ENCODE data around the gene ACAP3. TPM values are rescaled to one million over a fixed set of nuclear protein-coding genes. Genes with fewer than 3 reads are reported as not detected.
A peak's percentile ranks its signal among the peaks of the same experiment; 100 is the strongest.

The ACAP3 gene
- total RNA-seq: 10 to 100 TPM; 33.6 to 62.8 TPM
- polyA plus RNA-seq: 10 to 100 TPM; 18.7 to 42.0 TPM
- long read RNA-seq, donor 1, partial matches to known transcripts: 0 of 2 reads
- long read RNA-seq, donor 1, other reads (novel, unspliced or antisense): 0 of 2 reads
- long read RNA-seq, donor 2, partial matches to known transcripts: 0 of 3 reads
- long read RNA-seq, donor 2, other reads (novel, unspliced or antisense): 0 of 3 reads
- long read RNA-seq, donor 3, partial matches to known transcripts: 0 of 1 reads
- long read RNA-seq, donor 3, other reads (novel, unspliced or antisense): 0 of 1 reads
- long read RNA-seq, donor 4, partial matches to known transcripts: 15 of 15 reads
- long read RNA-seq, donor 4, other reads (novel, unspliced or antisense): 0 of 15 reads
- long read RNA-seq, donor 5, partial matches to known transcripts: 22 of 24 reads
- long read RNA-seq, donor 5, other reads (novel, unspliced or antisense): 0 of 24 reads

GRCh38 chr1:1307923-1308755 is at the start of gene ACAP3, which contains the start of gene PUSL1:
ACAP3 (minus strand) TSS chr1:1307930; CDS start chr1:1307815, 115 bp downstream.
PUSL1 (plus strand) TSS chr1:1308597; CDS start chr1:1308644, 47 bp downstream.
- H3K36me3 ChIP-seq (ENCODE audit: control insufficient read depth in 4 of 4, insufficient read depth in 4 of 4, low read length in 4 of 4): peaks cover 0 to 30% (median 10%) of the 10 kb centered on the region in 4 donors
- DNase-seq: peak; percentile 93 to 96 (median 94)
- 0 to 1% methylated on average over 75 to 130 of the region's 131 CpGs for WGBS, 2 donors
- peak within 1 kb of the TSS; percentile 91 to 96 for H3K27ac ChIP-seq (ENCODE audit: low read depth in 1 of 2, low read length in 1 of 2)
- H3K27me3 ChIP-seq (ENCODE audit: control insufficient read depth in 3 of 3, insufficient read depth in 3 of 3, low read length in 2 of 3): no peaks in the 10 kb centered on the region
- peaks cover 11 to 42% (median 17%) of the 10 kb centered on the region in 5 donors for H3K4me1 ChIP-seq (ENCODE audit: control insufficient read depth in 5 of 5, insufficient read depth in 5 of 5, low read length in 5 of 5)
- no peaks in the 10 kb centered on the region for H3K9me3 ChIP-seq (ENCODE audit: control insufficient read depth in 4 of 4, insufficient read depth in 3 of 4, low read length in 3 of 4)
- TF ChIP-seq, protein P1, sequence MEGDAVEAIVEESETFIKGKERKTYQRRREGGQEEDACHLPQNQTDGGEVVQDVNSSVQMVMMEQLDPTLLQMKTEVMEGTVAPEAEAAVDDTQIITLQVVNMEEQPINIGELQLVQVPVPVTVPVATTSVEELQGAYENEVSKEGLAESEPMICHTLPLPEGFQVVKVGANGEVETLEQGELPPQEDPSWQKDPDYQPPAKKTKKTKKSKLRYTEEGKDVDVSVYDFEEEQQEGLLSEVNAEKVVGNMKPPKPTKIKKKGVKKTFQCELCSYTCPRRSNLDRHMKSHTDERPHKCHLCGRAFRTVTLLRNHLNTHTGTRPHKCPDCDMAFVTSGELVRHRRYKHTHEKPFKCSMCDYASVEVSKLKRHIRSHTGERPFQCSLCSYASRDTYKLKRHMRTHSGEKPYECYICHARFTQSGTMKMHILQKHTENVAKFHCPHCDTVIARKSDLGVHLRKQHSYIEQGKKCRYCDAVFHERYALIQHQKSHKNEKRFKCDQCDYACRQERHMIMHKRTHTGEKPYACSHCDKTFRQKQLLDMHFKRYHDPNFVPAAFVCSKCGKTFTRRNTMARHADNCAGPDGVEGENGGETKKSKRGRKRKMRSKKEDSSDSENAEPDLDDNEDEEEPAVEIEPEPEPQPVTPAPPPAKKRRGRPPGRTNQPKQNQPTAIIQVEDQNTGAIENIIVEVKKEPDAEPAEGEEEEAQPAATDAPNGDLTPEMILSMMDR (IDR thresholded peaks at IDR 0.05; ENCODE audit: control extremely low read depth, extremely low read depth): no peak
- H3K9ac ChIP-seq (ENCODE audit: insufficient read depth in 1 of 2, low read length in 2 of 2): peak within 1 kb of the TSS; percentile 25 to 26
- ATAC-seq (ENCODE audit: insufficient read depth, low FRiP score): peak; percentile 78
- peak within 1 kb of the TSS; percentile 79 for H3K4me3 ChIP-seq

GRCh38 chr1:1356796-1357401 is 49.2 kb upstream of the ACAP3 start:
- peak overlapping the region; percentile 55 to 86 for H3K9ac ChIP-seq (ENCODE audit: insufficient read depth in 1 of 2, low read length in 2 of 2)

DNA sequence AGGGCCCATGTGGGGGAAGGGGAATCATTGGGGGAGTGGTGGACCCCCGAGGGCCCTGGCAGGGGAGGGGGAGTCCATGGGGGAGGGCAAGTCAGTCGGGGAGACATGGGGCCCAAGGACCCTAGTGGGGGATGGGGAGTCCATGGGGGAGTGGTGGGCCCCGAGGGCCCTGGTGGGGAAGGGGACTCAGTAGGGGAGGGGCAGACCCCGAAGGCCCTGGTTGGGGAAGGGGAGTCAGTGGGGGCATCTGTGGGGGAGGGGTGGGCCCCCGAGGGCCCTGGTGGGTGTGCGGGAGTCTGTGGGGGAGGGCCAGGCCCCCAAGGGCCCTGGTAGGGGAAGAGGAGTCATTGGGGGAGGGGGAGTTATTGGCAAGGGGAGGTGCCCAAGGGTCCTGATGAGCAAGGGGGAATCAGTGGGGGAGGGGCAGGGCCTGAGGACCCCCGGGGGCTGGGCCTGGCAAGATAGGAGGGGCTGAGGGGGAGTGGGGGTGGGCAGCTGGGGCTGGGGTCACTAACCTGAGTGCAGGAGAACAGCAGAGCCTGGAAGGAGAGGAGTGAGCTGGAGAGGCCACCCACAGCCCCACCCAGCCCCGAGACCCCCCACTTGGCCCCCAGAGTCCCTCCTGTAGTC is 48.6 kb upstream of the ACAP3 start:
- Histone ChIP-seq H3K9ac (ENCODE audit: insufficient read depth in 1 of 2, low read length in 2 of 2) (no peak overlapping the region), H3K27me3 (ENCODE audit: control insufficient read depth in 3 of 3, insufficient read depth in 3 of 3, low read length in 2 of 3) (peaks cover 0 to 4% (median 0%) of the 10 kb centered on the region in 3 donors), H3K27ac (ENCODE audit: low read depth in 1 of 2, low read length in 1 of 2) (peak overlapping the region in 1 of 2 donors; percentile 74), H3K4me1 (ENCODE audit: control insufficient read depth in 5 of 5, insufficient read depth in 5 of 5, low read length in 5 of 5) (peaks cover 0 to 46% (median 9%) of the 10 kb centered on the region in 5 donors), H3K9me3 (ENCODE audit: control insufficient read depth in 4 of 4, insufficient read depth in 3 of 4, low read length in 3 of 4) (peaks cover 0 to 5% (median 0%) of the 10 kb centered on the region in 4 donors), H3K4me3 (no peak overlapping the region), H3K36me3 (ENCODE audit: control insufficient read depth in 4 of 4, insufficient read depth in 4 of 4, low read length in 4 of 4) (peaks cover 0 to 14% (median 5%) of the 10 kb centered on the region in 4 donors)
- DNase-seq: no peak
- WGBS, 2 donors: 34 to 46% methylated on average over 6 to 8 of the region's 8 CpGs
- TF ChIP-seq, protein P1 (IDR thresholded peaks at IDR 0.05; ENCODE audit: control extremely low read depth, extremely low read depth): no peak
- ATAC-seq (ENCODE audit: insufficient read depth, low FRiP score): no peak

More at GRCh38 chr1:1356796-1357401, 49.2 kb upstream of the ACAP3 start:
- peaks cover 0 to 5% (median 0%) of the 10 kb centered on the region in 4 donors for H3K9me3 ChIP-seq (ENCODE audit: control insufficient read depth in 4 of 4, insufficient read depth in 3 of 4, low read length in 3 of 4)
- peaks cover 0 to 14% (median 5%) of the 10 kb centered on the region in 4 donors for H3K36me3 ChIP-seq (ENCODE audit: control insufficient read depth in 4 of 4, insufficient read depth in 4 of 4, low read length in 4 of 4)
- peak overlapping the region in 1 of 2 donors; percentile 74 for H3K27ac ChIP-seq (ENCODE audit: low read depth in 1 of 2, low read length in 1 of 2)
- peak; percentile 48 to 65 (median 60) for DNase-seq
- TF ChIP-seq, protein P1 (IDR thresholded peaks at IDR 0.05; ENCODE audit: control extremely low read depth, extremely low read depth): no peak
- WGBS, 2 donors: 31 to 62% methylated on average over 26 of the region's 26 CpGs
- peak overlapping the region; percentile 23 for H3K4me3 ChIP-seq
- peaks cover 0 to 44% (median 9%) of the 10 kb centered on the region in 5 donors for H3K4me1 ChIP-seq (ENCODE audit: control insufficient read depth in 5 of 5, insufficient read depth in 5 of 5, low read length in 5 of 5)
- H3K27me3 ChIP-seq (ENCODE audit: control insufficient read depth in 3 of 3, insufficient read depth in 3 of 3, low read length in 2 of 3): peaks cover 0 to 4% (median 0%) of the 10 kb centered on the region in 3 donors
- ATAC-seq (ENCODE audit: insufficient read depth, low FRiP score): no peak

All from lung (tissue), 16 donors.